ENCODE results near the gene GAREM1. TPM values are rescaled to one million over a fixed set of nuclear protein-coding genes. Genes with fewer than 3 reads are reported as not detected.

GAREM1 gene
- total and polyA plus RNA-seq, 4 donors: 1.5 to 7.5 (median 2.0) TPM

GRCh38 chr18:32358529-32358928 lies 112.2 kb downstream of the GAREM1 start (continued):
- TF ChIP-seq HNF4G (IDR thresholded peaks at IDR 0.05): no peak

GRCh38 chr18:32358075-32358474 lies 112.6 kb downstream of the GAREM1 start:
- TF ChIP-seq REST (IDR thresholded peaks at IDR 0.05) (no peak), CTCF (IDR thresholded peaks at IDR 0.05; ENCODE audit: low read depth, low read length, missing input control) (no peak), ZBTB33 (IDR thresholded peaks at IDR 0.05) (no peak), GABPA (IDR thresholded peaks at IDR 0.05 in 1 of 2, conservative IDR thresholded peaks at IDR 0.05 in 1 of 2) (no peak), ATF3 (IDR thresholded peaks at IDR 0.05) (no peak), EGR1 (IDR thresholded peaks at IDR 0.05; ENCODE audit: low read depth in 2 of 2) (no peak), SP1 (IDR thresholded peaks at IDR 0.05) (no peak)
- Histone ChIP-seq H3K4me1 (ENCODE audit: control insufficient read depth in 4 of 4, insufficient read depth in 4 of 4, low read length in 3 of 4) (peaks cover 3 to 12% (median 4%) of the 10 kb centered on the region in 4 donors), H3K9me3 (ENCODE audit: control insufficient read depth in 4 of 4, low read length in 3 of 4) (no peaks in the 10 kb centered on the region), H3K9ac (ENCODE audit: low read depth in 1 of 2, low read length in 2 of 2) (peak overlapping the region in 1 of 2 donors; percentile 19), H3K4me3 (ENCODE audit: low read depth in 1 of 3, low read length in 3 of 3) (no peak overlapping the region), H3K27ac (ENCODE audit: low read depth in 1 of 2, low read length in 2 of 2) (no peak overlapping the region), H3K36me3 (ENCODE audit: control insufficient read depth in 4 of 4, insufficient read depth in 3 of 4, low read depth in 1 of 4, low read length in 3 of 4) (no peaks in the 10 kb centered on the region), H3K27me3 (ENCODE audit: control insufficient read depth in 4 of 4, insufficient read depth in 4 of 4, low read length in 3 of 4) (no peaks in the 10 kb centered on the region)
- no peak for DNase-seq (ENCODE audit: low spot score)
- 83% methylated on average over 8 of the region's 8 CpGs for WGBS

- no peak for DNase-seq (ENCODE audit: low spot score)
- Histone ChIP-seq H3K9me3 (ENCODE audit: control insufficient read depth in 4 of 4, low read length in 3 of 4) (no peaks in the 10 kb centered on the region), H3K4me3 (ENCODE audit: low read depth in 1 of 3, low read length in 3 of 3) (no peak overlapping the region), H3K36me3 (ENCODE audit: control insufficient read depth in 4 of 4, insufficient read depth in 3 of 4, low read depth in 1 of 4, low read length in 3 of 4) (no peaks in the 10 kb centered on the region), H3K27ac (ENCODE audit: low read depth in 1 of 2, low read length in 2 of 2) (no peak overlapping the region), H3K9ac (ENCODE audit: low read depth in 1 of 2, low read length in 2 of 2) (no peak overlapping the region), H3K4me1 (ENCODE audit: control insufficient read depth in 4 of 4, insufficient read depth in 4 of 4, low read length in 3 of 4) (peaks cover 3 to 9% (median 4%) of the 10 kb centered on the region in 4 donors), H3K27me3 (ENCODE audit: control insufficient read depth in 4 of 4, insufficient read depth in 4 of 4, low read length in 3 of 4) (no peaks in the 10 kb centered on the region)
- 46% methylated on average over 1 of the region's 1 CpG for WGBS
- TF ChIP-seq HNF4A (conservative IDR thresholded peaks at IDR 0.05): peak in 1 of 2 donors; percentile 18
- no peak for TF ChIP-seq MAX (IDR thresholded peaks at IDR 0.05)
- TF ChIP-seq RAD21 (IDR thresholded peaks at IDR 0.05): no peak
These were observed 114.8 kb downstream of the GAREM1 start for GRCh38 chr18:32355896-32356295.
